ENCODE data around the gene RCAN1. TPM values are rescaled to one million over a fixed set of nuclear protein-coding genes. Genes with fewer than 3 reads are reported as not detected.

RCAN1 gene
- total RNA-seq, 4 donors from 2014 or later = 8.7 to 27.5 (median 22.8) TPM

GRCh38 chr21:34531399-34531798, 83.5 kb downstream of the RCAN1 start:
- no peak for DNase-seq (ENCODE audit: low spot score in 2 of 2)
- no peak overlapping the region for H3K27ac ChIP-seq
- TF ChIP-seq POLR2A (IDR thresholded peaks at IDR 0.05) (no peak), POLR2AphosphoS5 (IDR thresholded peaks at IDR 0.05) (no peak), EP300 (IDR thresholded peaks at IDR 0.05) (no peak), CTCF (IDR thresholded peaks at IDR 0.05) (no peak)
- peaks cover 31% of the 10 kb centered on the region for H3K4me1 ChIP-seq
- 94% methylated on average over 6 of the region's 6 CpGs for WGBS
- no peaks in the 10 kb centered on the region for H3K9me3 ChIP-seq
- no peaks in the 10 kb centered on the region for H3K27me3 ChIP-seq
- H3K36me3 ChIP-seq = no peaks in the 10 kb centered on the region
- no peak overlapping the region for H3K4me3 ChIP-seq

- no peaks in the 10 kb centered on the region for H3K36me3 ChIP-seq
- H3K27ac ChIP-seq = no peak overlapping the region
- TF ChIP-seq POLR2A (IDR thresholded peaks at IDR 0.05) (no peak), CTCF (IDR thresholded peaks at IDR 0.05) (no peak), POLR2AphosphoS5 (IDR thresholded peaks at IDR 0.05) (no peak), EP300 (IDR thresholded peaks at IDR 0.05) (no peak)
- no peaks in the 10 kb centered on the region for H3K27me3 ChIP-seq
- no peak for DNase-seq (ENCODE audit: low spot score in 2 of 2)
- peaks cover 29% of the 10 kb centered on the region for H3K4me1 ChIP-seq
- no peaks in the 10 kb centered on the region for H3K9me3 ChIP-seq
- H3K4me3 ChIP-seq = no peak overlapping the region
These were observed 84.7 kb downstream of the RCAN1 start for GRCh38 chr21:34530261-34530660.

GRCh38 chr21:34528131-34528561, 86.8 kb downstream of the RCAN1 start:
- Histone ChIP-seq H3K36me3 (no peaks in the 10 kb centered on the region), H3K9me3 (no peaks in the 10 kb centered on the region), H3K27ac (no peak overlapping the region), H3K4me3 (no peak overlapping the region), H3K4me1 (peaks cover 44% of the 10 kb centered on the region), H3K27me3 (no peaks in the 10 kb centered on the region)
- peak in 1 of 2 donors; percentile 38 for DNase-seq (ENCODE audit: low spot score in 2 of 2)
- TF ChIP-seq POLR2A (IDR thresholded peaks at IDR 0.05) (no peak), EP300 (IDR thresholded peaks at IDR 0.05) (no peak), POLR2AphosphoS5 (IDR thresholded peaks at IDR 0.05) (no peak), CTCF (IDR thresholded peaks at IDR 0.05) (no peak)
- 46% methylated on average over 3 of the region's 3 CpGs for WGBS

GRCh38 chr21:34526618-34527290, 88.2 kb downstream of the RCAN1 start:
- Histone ChIP-seq H3K27ac (peak overlapping the region; percentile 81), H3K9me3 (no peaks in the 10 kb centered on the region), H3K4me1 (peaks cover 54% of the 10 kb centered on the region), H3K27me3 (no peaks in the 10 kb centered on the region), H3K4me3 (peak overlapping the region; percentile 40), H3K36me3 (no peaks in the 10 kb centered on the region)
- peak; percentile 23 to 97 (median 83) for TF ChIP-seq POLR2AphosphoS5 (IDR thresholded peaks at IDR 0.05)
- peak; percentile 49 for TF ChIP-seq EP300 (IDR thresholded peaks at IDR 0.05)
- no peak for TF ChIP-seq POLR2A (IDR thresholded peaks at IDR 0.05)
- no peak for TF ChIP-seq CTCF (IDR thresholded peaks at IDR 0.05)
- WGBS = 4% methylated on average over 10 of the region's 10 CpGs
- peak; percentile 78 to 89 for DNase-seq (ENCODE audit: low spot score in 2 of 2)

GRCh38 chr21:34526241-34526617, 88.7 kb downstream of the RCAN1 start:
- TF ChIP-seq POLR2AphosphoS5 (IDR thresholded peaks at IDR 0.05) (no peak), CTCF (IDR thresholded peaks at IDR 0.05) (no peak), POLR2A (IDR thresholded peaks at IDR 0.05) (no peak)
- no peaks in the 10 kb centered on the region for H3K9me3 ChIP-seq
- peak overlapping the region; percentile 40 for H3K4me3 ChIP-seq
- H3K36me3 ChIP-seq = peaks cover 2% of the 10 kb centered on the region
- no peak for DNase-seq (ENCODE audit: low spot score in 2 of 2)
- H3K27ac ChIP-seq = peak overlapping the region; percentile 81
- 13% methylated on average over 5 of the region's 5 CpGs for WGBS
- peaks cover 56% of the 10 kb centered on the region for H3K4me1 ChIP-seq
- no peaks in the 10 kb centered on the region for H3K27me3 ChIP-seq

All from suprapubic skin (tissue), 4 donors.